22Rv1 (cell line): ENCODE measurements around the gene GATB.

Experiments
- ZFX ChIP-seq: fragments of 450-650 bp; IDR thresholded peaks from 2 replicates; pipeline ENCODE4 v1.6.1; 2017; ENCODE audit warnings: antibody characterized with exemption, borderline replicate concordance
- TF ChIP-seq, protein P1 (sequence below): fragments of 450-650 bp; IDR thresholded peaks from 2 replicates; pipeline ENCODE4 v1.5.1; 2017; ENCODE audit warnings: mild to moderate bottlenecking

GRCh38 chr4:151738720-151739517, 21.9 kb downstream of the GATB start:
- TF ChIP-seq, protein P1, sequence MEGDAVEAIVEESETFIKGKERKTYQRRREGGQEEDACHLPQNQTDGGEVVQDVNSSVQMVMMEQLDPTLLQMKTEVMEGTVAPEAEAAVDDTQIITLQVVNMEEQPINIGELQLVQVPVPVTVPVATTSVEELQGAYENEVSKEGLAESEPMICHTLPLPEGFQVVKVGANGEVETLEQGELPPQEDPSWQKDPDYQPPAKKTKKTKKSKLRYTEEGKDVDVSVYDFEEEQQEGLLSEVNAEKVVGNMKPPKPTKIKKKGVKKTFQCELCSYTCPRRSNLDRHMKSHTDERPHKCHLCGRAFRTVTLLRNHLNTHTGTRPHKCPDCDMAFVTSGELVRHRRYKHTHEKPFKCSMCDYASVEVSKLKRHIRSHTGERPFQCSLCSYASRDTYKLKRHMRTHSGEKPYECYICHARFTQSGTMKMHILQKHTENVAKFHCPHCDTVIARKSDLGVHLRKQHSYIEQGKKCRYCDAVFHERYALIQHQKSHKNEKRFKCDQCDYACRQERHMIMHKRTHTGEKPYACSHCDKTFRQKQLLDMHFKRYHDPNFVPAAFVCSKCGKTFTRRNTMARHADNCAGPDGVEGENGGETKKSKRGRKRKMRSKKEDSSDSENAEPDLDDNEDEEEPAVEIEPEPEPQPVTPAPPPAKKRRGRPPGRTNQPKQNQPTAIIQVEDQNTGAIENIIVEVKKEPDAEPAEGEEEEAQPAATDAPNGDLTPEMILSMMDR, result no peak
- no peak for TF ChIP-seq ZFX
